ENCODE data around the gene JAZF1.

Gene JAZF1

GRCh38 chr7:28077616-28078015, 103.0 kb downstream of the JAZF1 start:
- no peak for DNase-seq (ENCODE audit: low read depth in 1 of 2, low spot score in 1 of 2)

DNA sequence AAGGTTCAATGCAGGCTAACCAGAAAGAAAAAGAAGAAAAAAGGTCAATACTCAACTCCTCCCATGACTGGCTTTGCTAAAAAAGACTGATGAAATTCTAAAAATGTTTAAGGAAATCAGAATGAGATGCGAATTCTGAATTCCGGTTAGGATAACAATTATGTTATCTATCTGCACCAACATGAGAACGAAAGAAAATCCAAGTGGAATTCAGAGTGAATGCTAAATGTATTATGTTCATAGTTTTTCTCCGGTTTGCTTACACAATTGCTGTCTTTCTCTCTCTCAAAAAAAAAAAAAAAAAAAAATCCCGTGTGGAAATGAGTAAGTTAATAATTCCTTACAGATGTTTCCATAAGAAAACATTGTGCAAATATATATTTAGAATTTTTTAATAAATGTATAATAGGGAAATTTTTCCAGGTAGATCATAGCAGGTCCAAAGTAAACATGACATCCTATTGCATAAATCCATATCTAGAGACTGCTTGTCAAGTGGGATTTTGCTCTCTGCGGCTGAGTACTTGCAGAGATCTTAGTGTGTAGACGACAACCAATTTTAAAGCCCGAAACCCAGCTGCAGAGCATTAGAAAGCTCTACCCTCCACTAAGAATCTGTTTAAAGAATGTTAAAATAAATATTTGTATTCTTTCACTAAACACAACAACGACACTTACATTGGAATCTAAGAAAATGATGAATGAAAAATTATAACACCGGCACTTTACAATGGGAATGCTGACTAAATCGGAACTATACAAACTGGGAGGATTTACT, 104.0 kb downstream of the JAZF1 start:
- no peak for DNase-seq (ENCODE audit: low read depth in 1 of 2, low spot score in 1 of 2)

DNA sequence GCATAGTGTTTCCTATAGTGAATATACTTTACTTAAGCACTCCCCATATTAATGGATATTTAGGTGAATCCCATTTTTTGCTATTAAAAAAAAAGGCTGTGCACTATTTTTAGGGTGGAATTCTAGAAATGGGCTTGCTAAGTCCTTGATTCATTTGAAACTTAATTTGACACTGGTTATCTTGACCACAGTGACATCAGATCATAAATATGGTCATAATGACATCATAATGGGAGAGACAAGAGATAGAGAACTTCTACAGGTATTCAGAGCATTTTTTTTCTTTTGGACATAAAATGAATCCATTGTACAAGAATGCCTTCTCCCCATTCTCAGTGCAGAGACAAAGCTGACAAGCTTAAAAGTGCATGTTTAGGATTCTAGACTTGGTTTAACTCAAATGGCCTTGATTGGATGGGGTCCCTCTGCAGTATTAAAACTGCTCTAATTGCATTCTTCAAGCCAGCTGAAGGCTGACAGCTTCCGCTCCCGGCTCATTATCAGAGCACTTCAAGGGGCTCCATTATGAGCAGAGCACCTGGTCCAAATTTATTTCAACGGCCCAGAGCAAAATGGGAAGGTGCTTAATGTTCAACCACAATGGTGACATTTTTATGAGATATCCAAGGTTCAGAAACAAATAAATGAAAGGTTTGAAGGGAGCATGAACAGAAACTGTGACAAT, 104.8 kb downstream of the JAZF1 start:
- DNase-seq (ENCODE audit: low read depth in 1 of 2, low spot score in 1 of 2) = no peak

DNA sequence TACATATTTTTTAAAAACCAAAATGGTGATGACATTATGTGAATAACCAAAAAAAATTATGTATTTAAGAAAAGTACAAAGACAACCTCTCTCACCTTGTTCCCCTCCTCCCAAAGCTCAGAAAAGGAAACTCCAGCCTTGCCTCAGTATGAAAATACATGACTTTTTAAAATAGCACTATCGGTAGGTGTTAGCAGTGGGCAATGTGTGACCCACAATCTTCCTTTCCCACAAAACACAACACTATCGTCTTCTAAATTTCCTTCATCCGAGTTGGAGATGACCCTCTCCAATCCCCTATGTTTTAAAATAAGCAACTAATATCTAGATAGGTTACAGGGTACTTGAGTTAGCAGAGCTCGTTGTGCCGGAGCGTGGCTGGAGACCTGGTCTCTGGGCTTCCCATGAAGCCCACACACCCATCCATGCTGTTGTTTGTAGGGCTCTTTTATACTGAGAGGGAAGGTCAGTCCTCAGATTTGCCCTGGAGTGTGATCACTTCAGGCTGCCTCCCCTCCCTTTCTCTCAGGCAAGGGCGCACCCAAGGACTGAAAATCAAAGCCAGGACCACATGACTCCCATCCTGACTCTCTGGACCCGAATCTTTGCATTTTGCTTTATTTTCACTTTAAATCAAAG, 107.6 kb downstream of the JAZF1 start:
- no peak for DNase-seq (ENCODE audit: low read depth in 1 of 2, low spot score in 1 of 2)

GRCh38 chr7:28071570-28071969, 109.0 kb downstream of the JAZF1 start:
- no peak for DNase-seq (ENCODE audit: low read depth in 1 of 2, low spot score in 1 of 2)

DNA sequence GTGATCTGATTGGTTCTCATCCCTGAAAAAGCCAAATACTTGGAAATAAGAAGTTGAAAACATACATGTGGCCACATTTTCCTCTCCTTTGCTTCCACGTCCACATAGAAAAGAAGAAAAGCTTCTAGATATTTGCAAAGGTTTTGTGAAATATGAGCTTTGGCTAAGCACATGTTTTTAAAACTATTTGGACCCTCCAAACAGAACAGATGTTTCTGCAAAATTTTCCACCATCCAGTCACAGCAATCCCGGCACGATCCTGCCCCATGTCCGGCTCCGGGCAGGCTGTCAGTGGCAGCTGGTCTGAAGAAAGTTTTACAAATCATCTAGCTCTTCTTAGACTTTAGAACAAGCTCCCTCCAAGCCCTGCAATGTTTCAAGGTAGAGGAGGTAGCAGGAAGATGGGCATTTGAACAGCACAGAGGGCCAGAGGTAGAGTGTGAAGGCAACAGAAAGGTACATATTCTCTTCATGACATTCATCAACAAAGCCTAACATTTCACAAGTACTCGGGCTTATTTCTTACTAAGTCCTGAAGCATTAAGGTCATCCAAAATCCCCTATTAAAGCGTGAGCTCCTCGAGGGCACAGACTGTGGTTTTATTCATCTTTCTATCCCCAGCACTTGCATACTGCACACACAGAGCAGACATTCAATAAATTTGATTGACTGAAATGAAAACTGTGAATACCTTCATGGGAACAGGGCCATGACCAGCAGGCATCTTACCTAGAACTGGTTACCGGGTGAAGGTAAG, 110.1 kb downstream of the JAZF1 start:
- DNase-seq (ENCODE audit: low read depth in 1 of 2, low spot score in 1 of 2) = no peak

DNA sequence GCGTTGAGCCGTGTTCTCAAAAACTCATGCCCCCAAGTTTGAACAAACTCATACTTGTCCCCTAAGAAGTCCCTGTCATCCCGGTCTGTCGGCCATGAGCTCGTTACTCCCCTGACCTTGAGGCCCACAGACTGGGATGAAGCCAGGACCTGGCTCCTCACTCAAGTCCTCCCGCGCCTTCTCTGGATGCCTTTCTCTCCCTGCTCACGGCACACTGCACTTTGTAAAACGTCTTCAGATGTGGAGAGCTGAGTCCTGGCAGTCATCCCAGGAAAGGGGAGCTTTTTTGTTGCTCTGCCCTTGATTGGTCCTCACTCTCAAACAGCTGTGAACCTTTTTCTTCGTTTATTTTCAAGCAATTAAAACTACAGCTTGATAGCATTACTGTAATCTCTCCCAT, 110.8 kb downstream of the JAZF1 start:
- no peak for DNase-seq (ENCODE audit: low read depth in 1 of 2, low spot score in 1 of 2)

- no peak for DNase-seq (ENCODE audit: low read depth in 1 of 2, low spot score in 1 of 2)
These were observed 111.2 kb downstream of the JAZF1 start for GRCh38 chr7:28069388-28069787.

- no peak for DNase-seq (ENCODE audit: low read depth in 1 of 2, low spot score in 1 of 2)
These were observed 111.8 kb downstream of the JAZF1 start for GRCh38 chr7:28068811-28069216.

DNA sequence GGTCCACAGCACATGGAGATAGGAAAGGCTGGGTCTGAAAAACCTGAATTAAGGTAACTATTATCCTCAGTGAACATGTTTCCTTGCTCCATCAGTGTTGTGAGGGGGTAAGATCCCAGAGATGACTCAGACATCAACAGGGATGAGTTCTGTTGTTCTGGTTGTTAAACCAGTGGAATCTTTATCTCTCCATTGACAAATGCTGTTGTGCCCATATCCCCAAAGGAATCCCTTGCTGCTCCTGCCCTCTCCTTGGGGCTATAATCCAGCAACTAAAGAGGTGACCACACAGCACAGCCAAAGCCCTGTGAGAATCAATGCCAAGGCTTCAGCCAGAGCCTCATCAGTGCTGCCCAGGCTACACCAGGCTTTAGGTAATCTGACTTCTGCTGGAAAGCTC, 113.4 kb downstream of the JAZF1 start:
- no peak for DNase-seq (ENCODE audit: low read depth in 1 of 2, low spot score in 1 of 2)

DNA sequence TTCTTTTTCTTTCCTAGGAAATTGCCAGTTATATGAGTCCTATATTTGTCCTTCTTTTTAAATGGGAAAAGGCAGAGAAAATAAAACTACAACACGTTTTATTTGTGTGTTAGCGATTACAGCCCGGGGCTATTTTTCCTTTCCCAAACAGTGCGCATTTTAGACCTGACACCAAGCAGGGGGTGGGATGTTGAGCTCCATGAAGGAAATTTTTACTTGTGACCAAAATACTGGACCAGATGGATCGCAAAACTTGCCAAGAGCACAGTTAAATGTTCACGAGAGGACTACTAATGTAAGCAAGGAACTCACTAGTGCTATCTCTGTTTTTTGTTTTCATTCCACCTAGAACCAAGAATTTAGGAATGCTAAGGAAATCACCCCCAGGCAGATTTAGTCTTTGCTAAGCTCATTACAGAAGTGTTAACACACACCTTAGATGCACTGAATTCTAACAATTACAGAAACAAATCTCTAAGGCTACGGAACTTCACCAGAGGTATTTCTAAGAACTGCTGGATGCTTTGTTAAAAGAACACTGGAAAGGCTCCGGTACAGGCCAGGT, 114.8 kb downstream of the JAZF1 start:
- DNase-seq (ENCODE audit: low read depth in 1 of 2, low spot score in 1 of 2) = no peak

GRCh38 chr7:28065308-28065707, 115.3 kb downstream of the JAZF1 start:
- DNase-seq (ENCODE audit: low read depth in 1 of 2, low spot score in 1 of 2) = no peak

GRCh38 chr7:28064437-28064836, 116.2 kb downstream of the JAZF1 start:
- DNase-seq (ENCODE audit: low read depth in 1 of 2, low spot score in 1 of 2) = no peak

GRCh38 chr7:28062197-28062991, 118.2 kb downstream of the JAZF1 start:
- no peak for DNase-seq (ENCODE audit: low read depth in 1 of 2, low spot score in 1 of 2)

DNA sequence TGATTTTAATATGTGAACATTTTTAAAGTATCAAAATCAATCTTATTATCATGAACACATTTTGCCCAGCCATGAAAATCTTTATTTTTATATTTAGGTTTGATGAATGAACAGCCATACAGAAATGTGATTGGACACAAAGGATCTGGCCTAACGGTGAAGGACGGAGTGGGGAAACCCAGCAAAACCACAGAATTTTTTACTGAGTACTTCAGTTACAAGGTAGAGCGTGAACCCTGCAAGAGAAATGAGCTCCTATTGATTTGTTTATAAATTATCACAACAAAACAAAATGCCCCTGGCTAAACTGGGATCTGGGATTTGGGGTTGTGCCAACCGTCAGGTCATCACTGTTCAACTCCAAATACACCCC, 118.8 kb downstream of the JAZF1 start:
- no peak for DNase-seq (ENCODE audit: low read depth in 1 of 2, low spot score in 1 of 2)

- no peak for DNase-seq (ENCODE audit: low read depth in 1 of 2, low spot score in 1 of 2)
These were observed 120.1 kb downstream of the JAZF1 start for GRCh38 chr7:28060371-28060950.

DNA sequence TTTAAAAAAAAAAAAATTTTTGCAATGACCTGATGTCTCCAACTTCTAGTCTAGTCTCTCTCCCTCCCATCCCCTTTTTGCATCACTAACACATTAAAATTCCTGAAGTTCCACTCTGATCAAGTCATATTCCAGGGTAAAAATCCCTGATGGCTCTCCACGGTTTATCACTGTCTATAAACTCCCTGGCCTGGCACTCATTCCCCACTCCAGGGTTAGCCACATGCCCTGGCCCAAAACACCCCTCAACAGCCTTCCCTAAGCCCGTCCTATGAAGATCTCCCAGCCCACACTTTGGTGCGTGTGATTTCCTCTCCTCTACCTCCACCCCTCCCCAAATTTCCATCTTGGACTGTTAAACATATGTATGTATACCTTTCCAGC, 125.4 kb downstream of the JAZF1 start:
- no peak for DNase-seq (ENCODE audit: low read depth in 1 of 2, low spot score in 1 of 2)

- DNase-seq (ENCODE audit: low read depth in 1 of 2, low spot score in 1 of 2) = no peak
These were observed 125.9 kb downstream of the JAZF1 start for GRCh38 chr7:28054531-28055160.

GRCh38 chr7:28052933-28053332, 127.7 kb downstream of the JAZF1 start:
- no peak for DNase-seq (ENCODE audit: low read depth in 1 of 2, low spot score in 1 of 2)

DNA sequence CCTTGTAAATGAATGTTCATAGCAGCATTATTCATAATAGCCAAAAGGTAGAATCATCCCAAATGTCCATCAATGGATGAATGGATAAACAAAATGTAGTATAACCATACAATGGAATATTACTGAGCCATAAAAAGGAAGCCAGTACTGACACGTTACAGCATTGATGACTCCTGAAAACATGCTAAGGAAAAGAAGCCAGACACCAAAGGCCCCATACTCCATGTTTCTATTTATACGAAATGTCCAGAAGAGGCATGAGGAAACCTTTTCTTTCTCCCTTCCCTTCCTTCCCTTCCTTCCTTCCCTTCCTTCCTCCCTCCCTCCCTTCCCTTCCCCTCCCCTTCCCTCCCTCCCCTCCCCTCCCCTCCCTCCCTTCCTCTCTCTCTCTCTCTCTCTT, 131.9 kb downstream of the JAZF1 start:
- DNase-seq (ENCODE audit: low read depth in 1 of 2, low spot score in 1 of 2) = no peak

All from activated T-helper 1 cell treated with anti-CD3 and anti-CD28 coated beads, Interleukin-2, amount 50 U/mL, for 16 hours (primary cell).